NCI-H226 (cell line): ENCODE results near the gene SUN3.
"Not testable (repeated sequence)": the region's sequence is repeated elsewhere in the genome, so short reads cannot be mapped to it uniquely, and the experiment has no call there.

ENCODE experiments used
- DNase-seq: peaks from one replicate; pipeline ENCODE4 v3.0.0-alpha.2; 2015

SUN3 gene

GRCh38 chr7:48025624-48026023, 3.3 kb downstream of the SUN3 start:
- DNase-seq, result no peak

GRCh38 chr7:48017674-48018073, 11.2 kb downstream of the SUN3 start:
- no peak for DNase-seq

GRCh38 chr7:48016641-48017040, 12.3 kb downstream of the SUN3 start:
- no peak for DNase-seq

GRCh38 chr7:48011951-48012350, 17.0 kb downstream of the SUN3 start:
- DNase-seq, result no peak

GRCh38 chr7:48011323-48011722, 17.6 kb downstream of the SUN3 start:
- no peak for DNase-seq

- DNase-seq, result no peak
Observed at GRCh38 chr7:48009954-48010353, 19.0 kb downstream of the SUN3 start.

GRCh38 chr7:48009257-48009656, 19.6 kb downstream of the SUN3 start:
- no peak for DNase-seq

GRCh38 chr7:48006866-48007265, 22.0 kb downstream of the SUN3 start:
- no peak for DNase-seq

GRCh38 chr7:48004638-48005037, 24.3 kb downstream of the SUN3 start:
- no peak for DNase-seq

- DNase-seq, result no peak
Observed at GRCh38 chr7:48004032-48004431, 24.9 kb downstream of the SUN3 start.

GRCh38 chr7:48000164-48000563, 28.7 kb downstream of the SUN3 start:
- peak; percentile 8 for DNase-seq

- no peak for DNase-seq
Observed at GRCh38 chr7:47999413-47999812, 29.5 kb downstream of the SUN3 start.

GRCh38 chr7:47992446-47992845, 36.5 kb downstream of the SUN3 start:
- DNase-seq, result no peak

GRCh38 chr7:47991741-47992311, 37.1 kb downstream of the SUN3 start:
- DNase-seq, result peak; percentile 22

GRCh38 chr7:47991270-47991669, 37.6 kb downstream of the SUN3 start:
- no peak for DNase-seq

GRCh38 chr7:47990592-47990991, 38.3 kb downstream of the SUN3 start:
- DNase-seq, result no peak

GRCh38 chr7:47989607-47990400, 39.1 kb downstream of the SUN3 start:
- DNase-seq, result not testable (repeated sequence)

GRCh38 chr7:47988496-47989386, 40.2 kb downstream of the SUN3 start:
- DNase-seq, result no peak

GRCh38 chr7:47982610-47983009, 46.3 kb downstream of the SUN3 start:
- no peak for DNase-seq

GRCh38 chr7:47980648-47981047, 48.3 kb downstream of the SUN3 start:
- DNase-seq, result not testable (repeated sequence)

GRCh38 chr7:47979832-47980181, 49.1 kb downstream of the SUN3 start:
- DNase-seq, result no peak

- peak; percentile 90 for DNase-seq
Observed at GRCh38 chr7:47979145-47979831, 49.6 kb downstream of the SUN3 start, which contains the start of gene HUS1. Gene HUS1 (minus strand): TSS chr7:47979615. CDS start chr7:47979519, 96 bp downstream.

GRCh38 chr7:47978790-47979144, 50.1 kb downstream of the SUN3 start:
- DNase-seq, result no peak
